Heart right ventricle (tissue), 16 donors: ENCODE results near the gene SKI. TPM values are rescaled to one million over a fixed set of nuclear protein-coding genes. Genes with fewer than 3 reads are reported as not detected.

ENCODE experiments used
- ATAC-seq, 8 donors: fragments of 200-7000 bp; cut with Tn5 transposase; one replicate each; pipeline ENCODE4 v1.9.1; 2020; ENCODE audit warnings: mild to moderate bottlenecking in 8 of 8, moderate library complexity in 8 of 8, moderate number of reproducible peaks in 1 of 8
- DNase-seq, 2 donors: peaks; one replicate each; pipeline ENCODE4 v3.0.0-alpha.2; 2020
- H3K27ac ChIP-seq, 10 donors: fragments of 200-600 bp; sonication (generic) in 2 of 10; one replicate each; pipeline versions ENCODE4 v1.5.0 to v1.8.0; 2020 to 2022; ENCODE audit warnings: mild to moderate bottlenecking in 3 of 10
- H3K27me3 ChIP-seq, 7 donors: fragments of 200-600 bp; one replicate each; pipeline ENCODE4 v1.8.0; 2021 to 2022; ENCODE audit warnings: mild to moderate bottlenecking in 2 of 7
- H3K36me3 ChIP-seq, 9 donors: fragments of 200-600 bp; sonication (generic) in 1 of 9; one replicate each; pipeline versions ENCODE4 v1.5.0 to v1.8.0; 2020 to 2022; ENCODE audit warnings: mild to moderate bottlenecking in 2 of 9
- H3K4me1 ChIP-seq, 9 donors: fragments of 200-600 bp; sonication (generic) in 1 of 9; one replicate each; pipeline versions ENCODE4 v1.5.0 to v1.8.0; 2020 to 2022; ENCODE audit warnings: mild to moderate bottlenecking in 4 of 9
- H3K4me3 ChIP-seq, 10 donors: fragments of 200-600 bp; sonication (generic) in 2 of 10; one replicate each; pipeline versions ENCODE4 v1.5.0 to v1.8.0; 2020 to 2022; ENCODE audit warnings: mild to moderate bottlenecking in 7 of 10, moderate library complexity in 2 of 10
- H3K9me3 ChIP-seq, 11 donors: fragments of 200-600 bp in 10 of 11; sonication (generic) in 2 of 11; one replicate each; pipeline versions ENCODE4 v1.5.0 to v1.8.0; 2013 to 2022; ENCODE audit warnings: mild to moderate bottlenecking in 2 of 11, control low read depth in 1 of 11, moderate library complexity in 1 of 11
- WGBS, 2 donors: extraction: QIAGEN DNeasy Blood & Tissue Kit; methylation state at CpG; one replicate each; pipeline ENCODE4 v1.1.7; 2013; ENCODE audit warnings: inconsistent platforms in 1 of 2; 5-methylcytosine and 5-hydroxymethylcytosine counted together
- intact Hi-C, 10 donors: fragments of 100-400 bp; cut with DNase I; formaldehyde crosslinking; loops; one replicate each; pipeline versions ENCODE4 v1.11.1 to v1.14.2; 2022
- polyA plus RNA-seq, 2 donors: library from polyadenylated mRNA; stranded (reverse); fragments of 200-250 nt; gene quantifications; one replicate each; pipeline ENCODE4 v1.2.3, GENCODE V29; 2013
- total RNA-seq, 10 donors: library from RNA; stranded (reverse); fragmentation: NEBNext Ultra II Directional in 3 of 10; extraction: Animal tissue kit (Norgen Biotek cat#: 25700) in 3 of 10; gene quantifications; one replicate each; pipeline versions ENCODE4 v1.2.1 to v1.2.4, GENCODE V29; 2021 to 2023
- TF ChIP-seq, protein P1 (sequence below), 9 donors: fragments of 200-600 bp; sonication (generic) in 2 of 9; IDR thresholded peaks; one replicate each; pipeline versions ENCODE4 v1.5.0 to v1.8.0; 2021 to 2022; ENCODE audit warnings: antibody characterized with exemption in 9 of 9, mild to moderate bottlenecking in 5 of 9, moderate library complexity in 1 of 9
- donor health status: Arrhythmogenic right ventricular cardiomyopathy.
- donor health status: ischemic (EF 13 %, LVEDD 7.1; RV severe dilation, severe dysfunction).
- donor health status: healthy with polysubstance abuse.
- donor health status: DM: no; HTN: yes; CAD: no.
- donor health status: DM: no; HTN: no; CAD: no.
- donor health status: ischemic (EF 25% LVEDD 6.9; RV normal size, moderate dysfunction).
- donor health status: ischemic (EF 25% LVEDD 5.7; RV mildly dilated, moderate dysfunction).
- donor health status: healthy.
- donor health status: DM: yes; HTN: yes; CAD: no.
- donor health status: Ischemic cardiomyopathy.
- donor health status: ischemic (EF 35%, LVEDD 5.7; RV mildly dilated, moderate dysfunction).
- donor health status: nonischemic (EF 11% LVEDD 7.7; RV severe dilation, severe dysfunction).
- donor health status: DM: yes; HTN: yes; CAD: no.
- donor health status: PGD.
- donor health status: ischemic (EF 29% LVEDD 5.4; RV normal size, mild dysfunction).
- donor health status: nonischemic (EF 23%, LVEDD 6.1; RV moderate dilation, normal function).

SKI gene
- total and polyA plus RNA-seq, 12 donors = 13.8 to 50.9 (median 35.6) TPM

DNA sequence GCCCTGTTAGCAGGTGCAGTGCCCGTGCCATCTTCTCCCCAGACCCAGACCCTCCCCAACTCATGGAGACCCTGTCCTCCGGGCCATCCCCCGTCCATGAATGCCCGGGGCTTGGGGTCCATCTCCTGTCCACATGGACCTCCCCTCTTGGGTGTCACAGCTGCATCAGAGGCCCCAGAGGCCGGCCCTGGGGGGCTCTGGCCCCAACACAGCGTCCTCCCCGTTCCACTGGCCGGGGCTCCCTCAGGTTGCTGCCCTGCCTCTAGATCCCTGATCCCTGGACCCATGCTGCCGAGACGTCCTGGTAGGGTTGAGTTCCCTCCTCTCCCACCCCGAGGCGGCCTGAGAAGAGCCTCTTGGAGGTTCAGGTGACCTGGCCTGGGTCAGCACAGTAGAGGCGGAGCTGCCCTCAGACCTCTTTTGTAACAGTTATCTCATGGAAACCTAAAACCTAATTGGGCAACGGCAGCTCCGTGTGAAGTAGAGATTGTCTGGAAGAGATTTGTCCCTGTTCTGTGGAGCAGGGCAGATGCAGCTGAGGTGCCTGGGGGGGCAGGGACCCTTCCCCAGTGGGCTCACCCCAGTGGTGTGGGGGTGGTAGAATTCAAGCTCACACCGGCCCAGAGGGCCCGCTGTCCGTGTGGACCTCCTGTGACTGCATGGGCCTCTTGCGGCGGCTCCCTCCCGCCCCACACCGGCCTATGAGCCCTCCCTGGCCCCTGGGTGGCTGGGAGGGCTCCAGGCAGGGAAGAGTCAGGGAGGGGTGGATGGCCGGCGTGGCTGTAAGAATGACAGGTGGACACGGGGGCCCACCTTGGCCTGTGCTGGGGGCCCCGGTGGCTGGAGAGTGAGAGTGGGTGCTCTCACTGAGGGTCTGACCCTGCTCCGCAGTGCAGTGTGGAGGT, 56.1 kb downstream of the SKI start:
- Histone ChIP-seq H3K4me3 (no peak overlapping the region), H3K36me3 (peaks cover 0 to 12% (median 0%) of the 10 kb centered on the region in 9 donors), H3K27me3 (no peaks in the 10 kb centered on the region), H3K4me1 (peaks cover 19 to 69% (median 44%) of the 10 kb centered on the region in 9 donors), H3K9me3 (no peaks in the 10 kb centered on the region), H3K27ac (peak overlapping the region in 2 of 10 donors; percentile 3 to 14)
- ATAC-seq = peak in 3 of 8 donors; percentile 8 to 28 (median 23)
- DNase-seq = no peak
- intact Hi-C loops = no loop called here
- TF ChIP-seq, protein P1, sequence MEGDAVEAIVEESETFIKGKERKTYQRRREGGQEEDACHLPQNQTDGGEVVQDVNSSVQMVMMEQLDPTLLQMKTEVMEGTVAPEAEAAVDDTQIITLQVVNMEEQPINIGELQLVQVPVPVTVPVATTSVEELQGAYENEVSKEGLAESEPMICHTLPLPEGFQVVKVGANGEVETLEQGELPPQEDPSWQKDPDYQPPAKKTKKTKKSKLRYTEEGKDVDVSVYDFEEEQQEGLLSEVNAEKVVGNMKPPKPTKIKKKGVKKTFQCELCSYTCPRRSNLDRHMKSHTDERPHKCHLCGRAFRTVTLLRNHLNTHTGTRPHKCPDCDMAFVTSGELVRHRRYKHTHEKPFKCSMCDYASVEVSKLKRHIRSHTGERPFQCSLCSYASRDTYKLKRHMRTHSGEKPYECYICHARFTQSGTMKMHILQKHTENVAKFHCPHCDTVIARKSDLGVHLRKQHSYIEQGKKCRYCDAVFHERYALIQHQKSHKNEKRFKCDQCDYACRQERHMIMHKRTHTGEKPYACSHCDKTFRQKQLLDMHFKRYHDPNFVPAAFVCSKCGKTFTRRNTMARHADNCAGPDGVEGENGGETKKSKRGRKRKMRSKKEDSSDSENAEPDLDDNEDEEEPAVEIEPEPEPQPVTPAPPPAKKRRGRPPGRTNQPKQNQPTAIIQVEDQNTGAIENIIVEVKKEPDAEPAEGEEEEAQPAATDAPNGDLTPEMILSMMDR (IDR thresholded peaks at IDR 0.05) = no peak
- WGBS, 2 donors = 77 to 81% methylated on average over 27 of the region's 27 CpGs

DNA sequence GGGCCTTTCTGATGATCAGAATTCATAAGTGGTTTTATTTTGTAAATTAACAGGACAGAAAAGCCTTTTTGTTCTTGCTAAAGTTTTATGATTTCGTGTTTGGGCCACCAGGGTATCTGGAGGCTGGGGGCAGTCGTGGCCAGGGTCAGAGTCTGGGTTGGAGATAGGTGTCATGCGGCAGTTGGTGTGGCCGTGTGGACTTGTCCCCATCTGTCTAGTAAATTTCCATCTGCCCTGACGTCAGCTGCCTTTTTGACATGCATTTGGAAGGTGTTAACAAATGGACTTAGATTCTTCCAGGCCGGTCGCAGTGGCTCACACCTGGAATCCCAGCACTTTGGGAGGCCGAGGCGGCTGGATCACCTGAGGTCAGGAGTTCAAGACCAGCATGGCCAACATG, 56.8 kb downstream of the SKI start:
- TF ChIP-seq, protein P1 (IDR thresholded peaks at IDR 0.05) = no peak
- intact Hi-C loops = no loop called here
- no peak overlapping the region for H3K4me3 ChIP-seq
- no peak for DNase-seq
- H3K9me3 ChIP-seq = no peaks in the 10 kb centered on the region
- 90 to 91% methylated on average over 9 of the region's 9 CpGs for WGBS, 2 donors
- H3K27me3 ChIP-seq = no peaks in the 10 kb centered on the region
- H3K27ac ChIP-seq = peak overlapping the region in 1 of 10 donors; percentile 3
- no peak for ATAC-seq
- peaks cover 16 to 69% (median 44%) of the 10 kb centered on the region in 9 donors for H3K4me1 ChIP-seq
- peaks cover 0 to 12% (median 0%) of the 10 kb centered on the region in 9 donors for H3K36me3 ChIP-seq

DNA sequence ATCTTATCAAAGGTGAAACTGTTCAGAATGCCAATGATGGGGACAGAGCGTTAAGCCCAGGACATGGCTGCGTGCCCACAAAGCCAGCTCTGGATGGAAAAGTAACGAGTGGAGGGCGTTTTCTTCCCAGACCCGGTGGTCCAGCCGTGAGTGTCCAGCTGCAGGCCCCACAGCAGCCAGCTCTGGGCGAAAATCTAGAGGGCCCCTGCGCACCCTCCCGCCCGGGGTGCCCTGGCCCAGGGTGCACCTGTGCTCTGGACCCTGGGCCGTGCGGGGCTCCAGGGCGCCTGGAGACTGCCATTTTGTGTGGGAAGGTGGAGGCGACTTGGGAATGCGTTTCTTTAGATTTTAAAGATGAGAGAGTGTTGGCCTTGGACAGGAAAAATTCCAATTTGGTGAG, 58.8 kb downstream of the SKI start:
- Histone ChIP-seq H3K4me3 (no peak overlapping the region), H3K9me3 (no peaks in the 10 kb centered on the region), H3K36me3 (peaks cover 0 to 12% (median 0%) of the 10 kb centered on the region in 9 donors), H3K27me3 (no peaks in the 10 kb centered on the region), H3K27ac (no peak overlapping the region), H3K4me1 (peaks cover 29 to 86% (median 64%) of the 10 kb centered on the region in 9 donors)
- WGBS, 2 donors = 76 to 82% methylated on average over 15 of the region's 15 CpGs
- DNase-seq = peak in 1 of 2 donors; percentile 18
- ATAC-seq = no peak
- TF ChIP-seq, protein P1 (IDR thresholded peaks at IDR 0.05) = no peak
- intact Hi-C loops = no loop called here

DNA sequence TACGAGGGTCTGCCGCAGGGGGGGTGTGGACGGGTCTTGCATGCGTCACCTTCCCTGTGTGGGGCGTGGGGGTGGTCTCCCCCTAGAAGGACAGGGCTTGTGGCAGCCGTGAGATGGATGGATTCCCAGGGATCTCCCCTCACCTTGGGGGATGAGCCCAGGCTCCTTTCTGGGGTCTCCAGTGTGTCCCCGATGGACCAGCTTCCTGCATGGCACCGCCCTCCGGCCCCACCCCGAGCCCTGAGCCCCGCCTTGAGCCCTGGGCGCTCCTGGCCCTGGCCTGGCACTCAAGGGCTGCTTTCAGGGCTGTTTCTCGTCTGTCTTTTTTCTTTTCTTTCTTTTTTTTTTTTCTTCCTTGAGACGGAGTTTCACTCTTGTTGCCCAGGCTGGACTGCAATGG, 59.5 kb downstream of the SKI start:
- no peak overlapping the region for H3K27ac ChIP-seq
- WGBS, 2 donors = 94 to 95% methylated on average over 14 of the region's 14 CpGs
- DNase-seq = no peak
- H3K27me3 ChIP-seq = no peaks in the 10 kb centered on the region
- ATAC-seq = no peak
- H3K9me3 ChIP-seq = no peaks in the 10 kb centered on the region
- peaks cover 0 to 9% (median 0%) of the 10 kb centered on the region in 9 donors for H3K36me3 ChIP-seq
- intact Hi-C loops = no loop called here
- peaks cover 29 to 90% (median 68%) of the 10 kb centered on the region in 9 donors for H3K4me1 ChIP-seq
- TF ChIP-seq, protein P1 (IDR thresholded peaks at IDR 0.05) = no peak
- H3K4me3 ChIP-seq = no peak overlapping the region
